Upper lobe of right lung (tissue), 1 donor: ENCODE results near the gene ALKAL2. TPM values are rescaled to one million over a fixed set of nuclear protein-coding genes. Genes with fewer than 3 reads are reported as not detected.

Experiments used
- ATAC-seq: fragments of 200-7000 bp; cut with Tn5 transposase; one replicate; pipeline ENCODE4 v1.9.1; 2020; ENCODE audit warnings: mild to moderate bottlenecking, moderate library complexity
- DNase-seq: peaks from one replicate; pipeline ENCODE4 v3.0.0-alpha.2; 2020
- H3K27ac ChIP-seq: fragments of 200-600 bp; one replicate; pipeline ENCODE4 v1.8.0; 2022
- H3K27me3 ChIP-seq: fragments of 200-600 bp; one replicate; pipeline ENCODE4 v1.8.0; 2022; ENCODE audit warnings: mild to moderate bottlenecking
- H3K36me3 ChIP-seq: fragments of 200-600 bp; one replicate; pipeline ENCODE4 v1.8.0; 2022
- H3K4me1 ChIP-seq: fragments of 200-600 bp; one replicate; pipeline ENCODE4 v1.8.0; 2022
- H3K4me3 ChIP-seq: fragments of 200-600 bp; one replicate; pipeline ENCODE4 v1.8.0; 2022; ENCODE audit warnings: mild to moderate bottlenecking
- H3K9me3 ChIP-seq: fragments of 200-600 bp; one replicate; pipeline ENCODE4 v1.8.0; 2022
- intact Hi-C: fragments of 100-400 bp; cut with DNase I; formaldehyde crosslinking; loops from one replicate; pipeline ENCODE4 v1.11.0; 2022
- total RNA-seq: library from RNA; stranded (reverse); fragmentation: NEBNext Ultra II Directional; extraction: Animal tissue kit (Norgen Biotek cat#: 25700); gene quantifications from one replicate; pipeline ENCODE4 v1.2.1, GENCODE V29; 2021
- TF ChIP-seq, protein P1 (sequence below): fragments of 200-600 bp; IDR thresholded peaks from one replicate; pipeline ENCODE4 v1.8.0; 2022; ENCODE audit warnings: antibody characterized with exemption
- donor health status: DM: no; HTN: yes; CAD: no; lungs with severe emphysema.

Gene ALKAL2
- total RNA-seq, 1 donor from 2014 or later = 18.7 TPM

DNA sequence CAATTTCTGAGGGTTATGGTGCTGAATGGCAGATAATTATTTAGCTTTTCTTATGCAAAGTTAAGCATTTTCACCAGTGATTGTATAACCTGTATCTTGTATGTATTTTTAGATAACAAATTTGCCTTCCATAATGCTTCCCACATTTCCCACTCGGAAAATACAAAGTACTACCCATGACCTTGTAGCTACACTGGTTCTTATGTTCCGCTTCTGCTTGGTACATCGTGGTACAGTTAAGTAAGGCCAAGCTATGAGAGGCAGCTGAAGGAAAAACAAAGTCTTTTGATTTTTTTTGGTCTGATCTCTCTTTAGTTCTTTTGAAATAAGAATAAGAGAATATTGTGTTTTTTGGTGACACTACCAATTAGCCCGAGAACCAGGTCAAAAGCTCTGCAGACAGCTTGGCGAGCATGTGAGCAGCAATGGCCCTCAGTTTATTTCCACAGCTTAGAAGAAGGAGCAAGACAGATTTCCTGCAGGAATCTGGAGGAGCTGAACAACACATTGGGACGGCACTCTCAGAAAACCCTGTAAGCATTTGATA is 50.8 kb downstream of the ALKAL2 start:
- intact Hi-C loops = no loop called here
- TF ChIP-seq, protein P1, sequence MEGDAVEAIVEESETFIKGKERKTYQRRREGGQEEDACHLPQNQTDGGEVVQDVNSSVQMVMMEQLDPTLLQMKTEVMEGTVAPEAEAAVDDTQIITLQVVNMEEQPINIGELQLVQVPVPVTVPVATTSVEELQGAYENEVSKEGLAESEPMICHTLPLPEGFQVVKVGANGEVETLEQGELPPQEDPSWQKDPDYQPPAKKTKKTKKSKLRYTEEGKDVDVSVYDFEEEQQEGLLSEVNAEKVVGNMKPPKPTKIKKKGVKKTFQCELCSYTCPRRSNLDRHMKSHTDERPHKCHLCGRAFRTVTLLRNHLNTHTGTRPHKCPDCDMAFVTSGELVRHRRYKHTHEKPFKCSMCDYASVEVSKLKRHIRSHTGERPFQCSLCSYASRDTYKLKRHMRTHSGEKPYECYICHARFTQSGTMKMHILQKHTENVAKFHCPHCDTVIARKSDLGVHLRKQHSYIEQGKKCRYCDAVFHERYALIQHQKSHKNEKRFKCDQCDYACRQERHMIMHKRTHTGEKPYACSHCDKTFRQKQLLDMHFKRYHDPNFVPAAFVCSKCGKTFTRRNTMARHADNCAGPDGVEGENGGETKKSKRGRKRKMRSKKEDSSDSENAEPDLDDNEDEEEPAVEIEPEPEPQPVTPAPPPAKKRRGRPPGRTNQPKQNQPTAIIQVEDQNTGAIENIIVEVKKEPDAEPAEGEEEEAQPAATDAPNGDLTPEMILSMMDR = no peak
- H3K36me3 ChIP-seq = peaks cover 21% of the 10 kb centered on the region
- no peak for ATAC-seq
- no peaks in the 10 kb centered on the region for H3K4me1 ChIP-seq
- H3K9me3 ChIP-seq = no peaks in the 10 kb centered on the region
- no peak overlapping the region for H3K27ac ChIP-seq
- no peak for DNase-seq
- H3K4me3 ChIP-seq = no peak overlapping the region
- H3K27me3 ChIP-seq = no peaks in the 10 kb centered on the region

DNA sequence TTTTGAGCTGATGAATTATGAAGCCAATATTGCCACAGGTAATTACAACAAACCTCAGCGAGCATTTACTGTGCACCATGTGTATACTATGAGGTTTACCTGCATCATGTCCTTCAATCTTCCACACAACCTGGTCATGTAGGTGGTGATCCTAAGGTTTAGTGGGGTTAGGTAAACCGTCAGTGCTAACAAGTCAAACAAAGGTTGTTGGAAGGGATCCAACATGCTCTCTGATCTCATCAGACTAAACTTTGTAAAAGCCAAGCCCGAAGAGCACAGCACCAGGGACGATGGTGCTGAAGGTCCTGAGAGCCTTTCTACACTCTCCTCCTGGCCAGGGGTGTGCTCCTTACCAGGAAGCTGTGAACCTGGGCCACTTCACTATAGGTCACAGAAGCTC is 53.5 kb downstream of the ALKAL2 start:
- H3K27ac ChIP-seq = no peak overlapping the region
- H3K9me3 ChIP-seq = no peaks in the 10 kb centered on the region
- no peaks in the 10 kb centered on the region for H3K4me1 ChIP-seq
- H3K27me3 ChIP-seq = no peaks in the 10 kb centered on the region
- DNase-seq (no peak), ATAC-seq (no peak)
- TF ChIP-seq, protein P1 = no peak
- peaks cover 44% of the 10 kb centered on the region for H3K36me3 ChIP-seq
- intact Hi-C loops = no loop called here
- H3K4me3 ChIP-seq = no peak overlapping the region

DNA sequence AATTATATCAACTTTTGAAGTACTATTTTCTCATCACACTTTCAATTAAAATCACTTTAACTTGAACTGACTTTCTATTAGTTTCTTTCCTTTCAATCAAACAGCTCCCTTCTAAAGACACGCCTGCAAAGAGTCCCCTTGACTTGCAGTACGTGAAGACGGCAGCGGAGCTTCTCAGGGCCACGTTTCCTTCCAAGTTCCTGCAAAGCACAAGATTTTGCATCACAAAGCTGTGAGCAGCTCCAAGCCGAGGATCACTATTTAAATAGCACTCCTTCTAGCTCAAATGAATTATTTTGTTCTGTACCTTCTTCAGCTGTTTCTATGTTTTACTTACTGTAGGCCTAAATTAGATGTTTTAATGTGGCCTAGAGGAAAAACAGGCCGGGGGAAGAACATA is 54.9 kb downstream of the ALKAL2 start:
- Histone ChIP-seq H3K4me3 (no peak overlapping the region), H3K36me3 (peaks cover 49% of the 10 kb centered on the region), H3K9me3 (no peaks in the 10 kb centered on the region), H3K4me1 (no peaks in the 10 kb centered on the region), H3K27ac (no peak overlapping the region), H3K27me3 (no peaks in the 10 kb centered on the region)
- intact Hi-C loops = no loop called here
- TF ChIP-seq, protein P1 = no peak
- ATAC-seq (no peak), DNase-seq (no peak)

DNA sequence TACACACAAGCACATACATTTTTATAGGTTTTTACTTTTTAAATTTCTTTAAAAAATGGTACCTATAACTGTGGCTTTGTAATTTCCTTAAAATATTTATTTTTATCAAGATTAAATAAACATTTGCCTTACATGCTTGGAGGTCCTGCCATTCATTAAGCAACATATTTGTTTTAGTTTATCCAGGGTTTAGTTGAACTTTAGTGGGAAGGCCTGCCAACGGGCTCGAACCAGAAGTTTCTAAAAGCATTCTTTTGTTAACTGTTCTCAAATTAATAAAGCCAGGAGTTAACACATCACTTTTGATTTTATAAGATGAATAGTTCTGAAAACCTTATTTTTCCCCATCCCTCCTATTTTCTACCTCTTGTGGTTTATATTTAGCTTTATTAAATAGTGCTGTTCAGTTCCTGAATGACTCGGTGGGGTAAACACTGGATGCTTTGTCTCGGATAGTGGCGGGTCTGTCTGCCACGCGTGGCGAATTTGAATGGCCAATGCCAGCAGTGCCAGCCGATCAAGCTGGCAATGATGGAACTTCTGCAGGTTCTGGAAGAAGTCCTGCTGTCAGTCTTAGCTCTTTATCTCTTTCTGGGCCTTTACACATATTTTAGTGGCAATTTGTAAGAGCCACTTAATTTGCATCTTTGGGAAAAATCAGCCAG is 56.2 kb downstream of the ALKAL2 start:
- Histone ChIP-seq H3K4me1 (no peaks in the 10 kb centered on the region), H3K36me3 (peaks cover 53% of the 10 kb centered on the region), H3K4me3 (no peak overlapping the region), H3K27me3 (no peaks in the 10 kb centered on the region), H3K9me3 (no peaks in the 10 kb centered on the region), H3K27ac (no peak overlapping the region)
- TF ChIP-seq, protein P1 = no peak
- intact Hi-C loops = no loop called here
- no peak for DNase-seq
- ATAC-seq = no peak

Other genes starting within 250 kb of the ALKAL2 start
- gene FAM110C, start 241.6 kb downstream of the ALKAL2 start, total RNA-seq = 4.8 TPM
- gene SH3YL1, start 24.1 kb downstream of the ALKAL2 start, total RNA-seq = 48.3 TPM
- 68.4 TPM for gene ACP1, start 23.1 kb downstream of the ALKAL2 start, total RNA-seq